Ramos (cell line): ENCODE data around the gene ARMH3.
"Not testable (repeated sequence)": the region's sequence is repeated elsewhere in the genome, so short reads cannot be mapped to it uniquely, and the experiment has no call there.

Experiments
- in situ Hi-C: fragments of 300-500 bp; cut with MboI; formaldehyde crosslinking; loops from one replicate; pipeline ENCODE4 v1.14.3; 2022; ENCODE audit warnings: low sequenced_read_pairs; ENCODE audit not compliant: unreplicated experiment

ARMH3 gene

GRCh38 chr10:102046095-102046494 lies 9.9 kb downstream of the ARMH3 start:
- in situ Hi-C loops, result no loop called here

GRCh38 chr10:102045292-102045691 lies 10.7 kb downstream of the ARMH3 start:
- in situ Hi-C loops, result no loop called here

GRCh38 chr10:102040305-102041050 lies 15.5 kb downstream of the ARMH3 start:
- in situ Hi-C loops, result no loop called here

GRCh38 chr10:102038410-102038809 lies 17.6 kb downstream of the ARMH3 start:
- in situ Hi-C loops, result no loop called here

DNA sequence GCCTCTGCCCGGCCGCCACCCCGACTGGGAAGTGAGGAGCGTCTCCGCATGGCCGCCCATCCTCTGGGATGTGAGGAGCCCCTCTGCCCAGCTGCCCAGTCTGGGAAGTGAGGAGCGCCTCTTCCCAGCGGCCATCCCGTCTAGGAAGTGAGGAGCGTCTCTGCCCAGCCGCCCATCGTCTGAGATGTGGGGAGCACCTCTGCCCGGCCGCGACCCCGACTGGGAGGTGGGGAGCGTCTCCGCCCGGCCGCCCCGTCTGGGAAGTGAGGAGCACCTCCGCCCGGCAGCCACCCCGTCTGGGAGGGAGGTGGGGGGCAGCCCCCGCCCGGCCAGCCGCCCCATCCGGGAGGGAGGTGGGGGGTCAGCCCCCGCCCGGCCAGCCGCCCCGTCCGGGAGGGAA lies 20.2 kb downstream of the ARMH3 start:
- in situ Hi-C loops, result not testable (repeated sequence)

DNA sequence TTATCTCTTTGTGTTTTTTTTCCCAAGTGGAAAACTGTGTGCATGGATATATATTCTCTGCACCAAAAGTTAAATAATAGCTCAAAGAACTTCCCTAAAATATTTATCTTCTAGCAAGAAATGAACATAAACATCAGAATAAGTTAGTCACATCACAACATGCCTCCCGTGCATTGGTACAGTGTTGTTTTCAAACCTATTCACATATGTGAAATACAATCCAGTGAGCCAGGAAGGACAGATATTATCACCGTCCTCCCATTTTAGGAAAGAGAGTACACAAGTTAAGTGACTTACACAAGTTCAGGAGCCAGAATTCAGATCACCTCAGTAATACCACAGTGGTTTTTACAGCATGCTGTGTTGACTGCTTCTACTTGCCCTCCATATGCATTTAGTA lies 22.2 kb downstream of the ARMH3 start:
- in situ Hi-C loops, result no loop called here

GRCh38 chr10:102027261-102027660 lies 28.7 kb downstream of the ARMH3 start:
- in situ Hi-C loops, result no loop called here

DNA sequence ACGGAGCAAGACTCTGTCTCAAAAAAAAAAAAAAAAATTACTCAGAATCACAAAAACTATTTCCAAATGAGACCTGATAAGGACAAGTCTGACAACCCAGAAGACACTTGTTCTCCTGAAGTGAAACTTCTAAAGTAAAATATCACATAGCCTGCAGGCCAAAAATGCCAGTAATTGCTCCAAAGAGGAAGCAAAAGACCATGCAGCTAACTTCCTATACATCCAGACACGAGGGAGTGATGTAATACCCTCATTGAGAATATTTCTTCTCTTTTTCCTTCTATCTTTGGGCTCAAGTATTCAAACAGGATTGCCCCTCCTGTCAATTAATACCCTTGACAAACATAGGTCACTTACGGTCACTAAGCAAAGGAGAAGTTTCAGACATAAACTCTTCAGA lies 31.2 kb downstream of the ARMH3 start:
- in situ Hi-C loops, result no loop called here

GRCh38 chr10:102020938-102021337 lies 35.0 kb downstream of the ARMH3 start:
- in situ Hi-C loops, result no loop called here

GRCh38 chr10:102017295-102017694 lies 38.7 kb downstream of the ARMH3 start:
- in situ Hi-C loops, result loop anchor here (5.0 kb wide), 1 partner anchor 130 kb away; no protein-coding TSS in a partner anchor

DNA sequence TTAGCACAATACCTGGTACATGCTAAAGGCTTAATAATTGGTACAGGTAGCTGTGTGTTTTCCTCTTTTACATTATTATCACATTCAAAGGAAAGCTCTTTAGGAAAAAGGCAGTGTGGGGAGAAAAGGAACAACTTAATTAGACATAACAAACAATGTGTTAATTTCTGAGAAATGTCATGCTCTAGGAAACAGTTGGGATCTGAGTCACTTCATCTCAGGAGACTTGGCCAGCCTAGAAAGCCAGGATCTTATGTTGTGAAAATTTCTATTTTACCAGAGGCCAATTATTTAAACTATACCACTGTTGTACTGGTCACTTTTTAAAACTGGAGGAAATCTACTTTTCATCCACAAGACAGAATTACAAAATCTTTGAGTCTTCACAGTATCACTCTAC lies 39.6 kb downstream of the ARMH3 start:
- in situ Hi-C loops, result loop anchor here (5.0 kb wide), 1 partner anchor 129 kb away; no protein-coding TSS in a partner anchor

GRCh38 chr10:102010961-102011360 lies 45.0 kb downstream of the ARMH3 start:
- in situ Hi-C loops, result no loop called here

DNA sequence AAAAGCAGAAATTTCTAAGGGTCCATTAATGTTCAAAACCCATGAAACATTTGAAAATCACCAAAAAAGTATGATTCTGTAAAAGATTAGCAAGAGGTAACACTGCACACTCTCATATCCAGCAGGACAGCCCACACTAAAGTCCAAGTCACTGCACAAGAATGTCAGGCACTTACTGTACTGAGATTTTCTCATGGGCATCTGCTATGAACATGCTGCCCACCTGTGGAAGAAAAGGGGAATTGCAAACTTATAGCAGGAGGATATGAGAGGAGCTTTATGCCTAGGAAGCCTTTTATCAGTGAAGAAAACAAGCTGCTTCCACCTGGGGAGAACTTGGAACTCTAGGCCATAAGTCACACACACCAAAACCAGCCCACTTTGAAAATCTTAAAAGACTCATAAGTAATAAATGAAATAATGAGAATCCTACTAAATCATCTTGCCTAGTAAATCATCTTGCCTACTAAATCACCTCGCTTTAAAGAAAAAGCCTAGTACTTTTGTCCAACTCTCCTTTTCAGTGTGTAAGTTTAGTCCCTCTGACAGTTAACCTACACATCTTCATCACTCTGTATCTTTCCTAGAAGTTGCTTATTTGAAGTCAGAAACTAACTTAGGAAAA lies 46.1 kb downstream of the ARMH3 start:
- in situ Hi-C loops, result no loop called here

DNA sequence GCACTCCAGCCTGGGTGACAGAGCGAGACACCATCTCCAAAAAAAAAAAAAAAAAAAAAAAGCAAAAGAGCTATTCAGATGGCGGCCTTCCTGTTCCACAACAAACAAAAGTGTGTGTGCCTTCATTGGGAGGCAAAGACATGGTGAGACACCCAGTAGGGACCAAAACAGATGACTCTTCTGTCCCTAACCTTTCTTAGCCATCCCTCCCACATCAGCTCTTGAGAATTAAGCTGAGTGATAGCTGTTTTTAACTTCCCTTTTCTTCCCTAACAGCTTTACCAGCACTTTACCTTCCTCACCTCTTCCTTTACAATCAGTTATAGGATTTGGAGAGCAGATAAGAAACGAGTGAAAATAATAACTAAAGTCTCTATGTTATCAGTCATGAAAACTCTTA lies 48.2 kb downstream of the ARMH3 start:
- in situ Hi-C loops, result no loop called here

- in situ Hi-C loops, result not testable (repeated sequence)
These were observed 48.9 kb downstream of the ARMH3 start for GRCh38 chr10:102007031-102007430.

DNA sequence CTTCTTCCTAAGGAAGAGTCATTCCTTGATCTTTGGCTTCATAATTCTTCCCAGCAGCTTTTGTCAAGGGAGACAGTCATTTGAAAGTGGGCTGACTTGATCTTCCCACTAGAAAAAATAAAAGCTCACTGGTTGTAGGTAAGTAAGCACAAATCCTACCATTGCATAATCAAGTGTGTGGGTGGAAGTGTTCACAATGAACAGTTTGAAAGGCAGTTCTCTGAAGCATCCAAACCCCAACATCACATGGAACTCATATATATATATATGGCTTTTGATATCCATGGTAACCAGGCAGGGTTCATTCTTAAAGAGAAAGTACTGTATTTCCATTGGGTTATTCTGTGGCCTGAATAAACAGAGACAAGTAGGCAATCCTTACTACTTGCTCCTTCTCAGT lies 51.6 kb downstream of the ARMH3 start:
- in situ Hi-C loops, result no loop called here

DNA sequence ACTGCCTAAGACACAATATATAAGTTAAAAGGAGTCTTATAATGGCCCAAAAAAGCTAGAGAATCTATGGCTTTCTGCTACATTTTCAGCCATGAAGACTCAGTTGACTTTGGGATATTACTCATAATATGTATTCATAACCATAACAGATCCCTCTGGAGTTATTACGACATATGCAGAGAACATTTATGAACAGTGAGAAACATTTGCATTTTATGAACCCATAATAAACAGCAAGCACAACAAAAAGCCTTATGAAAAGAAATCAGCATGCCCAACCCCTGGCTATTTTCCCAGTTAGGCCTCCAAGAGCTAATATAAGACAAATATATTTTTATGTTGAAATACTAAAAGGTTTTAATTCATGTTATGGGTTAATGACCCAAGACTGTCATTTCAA lies 52.4 kb downstream of the ARMH3 start:
- in situ Hi-C loops, result no loop called here

DNA sequence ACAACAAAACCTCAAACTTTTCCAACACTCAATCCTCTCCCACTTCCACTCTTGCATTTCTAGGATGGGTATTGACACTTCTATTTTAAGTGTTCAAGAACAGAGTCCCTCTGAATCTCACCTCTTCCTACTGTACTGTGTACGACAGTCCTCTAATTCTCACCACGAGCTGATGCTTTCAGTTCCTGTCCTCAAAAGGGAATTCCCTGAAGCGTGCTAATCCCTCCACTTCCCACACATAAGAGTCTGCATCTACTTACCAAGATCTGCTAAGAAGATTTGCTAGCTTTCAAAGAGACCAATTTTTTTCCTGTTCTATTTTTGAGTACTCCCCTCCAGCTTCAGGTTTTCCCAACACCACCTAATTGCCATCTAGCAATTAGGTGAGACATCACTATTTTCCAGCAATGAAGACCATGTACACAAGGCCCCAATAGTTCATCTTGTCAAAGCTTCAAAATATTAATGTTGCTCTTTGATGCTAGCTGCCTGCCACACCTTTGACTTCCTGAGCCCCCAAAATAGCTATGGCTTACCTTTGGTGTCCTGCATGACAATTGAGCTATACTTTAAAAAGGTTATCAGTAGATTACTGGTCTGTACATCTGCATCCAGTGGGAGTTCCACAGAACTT lies 54.4 kb downstream of the ARMH3 start:
- in situ Hi-C loops, result no loop called here

GRCh38 chr10:101997803-101998202 lies 58.2 kb downstream of the ARMH3 start:
- in situ Hi-C loops, result no loop called here

DNA sequence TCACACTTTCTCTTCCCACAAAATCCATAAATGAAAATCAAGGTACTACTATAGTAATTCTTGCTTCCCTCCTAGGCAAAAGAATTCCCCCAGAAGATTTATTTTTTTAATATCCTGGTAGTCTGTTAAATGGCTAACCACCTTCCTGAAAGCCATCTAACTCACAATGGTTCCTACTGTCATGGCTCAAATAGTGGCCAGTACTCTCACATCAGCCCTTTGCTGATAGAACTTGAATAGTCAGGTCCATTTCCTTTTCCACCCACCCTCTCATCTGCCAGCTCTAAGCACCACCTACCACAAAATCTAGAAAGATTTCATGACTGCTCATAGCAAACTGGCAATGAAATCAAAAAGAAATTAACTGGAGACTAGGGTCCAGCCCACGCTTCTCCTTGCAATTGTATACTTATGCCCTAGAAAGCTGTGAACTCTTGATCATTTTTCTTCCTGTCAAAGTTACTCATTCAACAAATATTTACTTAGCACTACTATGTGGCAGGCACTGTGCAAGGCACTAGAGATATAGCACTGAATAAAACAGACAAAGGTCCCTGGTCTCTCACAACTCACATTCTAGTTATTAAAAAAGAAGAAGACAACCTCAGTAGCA lies 60.4 kb downstream of the ARMH3 start:
- in situ Hi-C loops, result no loop called here

DNA sequence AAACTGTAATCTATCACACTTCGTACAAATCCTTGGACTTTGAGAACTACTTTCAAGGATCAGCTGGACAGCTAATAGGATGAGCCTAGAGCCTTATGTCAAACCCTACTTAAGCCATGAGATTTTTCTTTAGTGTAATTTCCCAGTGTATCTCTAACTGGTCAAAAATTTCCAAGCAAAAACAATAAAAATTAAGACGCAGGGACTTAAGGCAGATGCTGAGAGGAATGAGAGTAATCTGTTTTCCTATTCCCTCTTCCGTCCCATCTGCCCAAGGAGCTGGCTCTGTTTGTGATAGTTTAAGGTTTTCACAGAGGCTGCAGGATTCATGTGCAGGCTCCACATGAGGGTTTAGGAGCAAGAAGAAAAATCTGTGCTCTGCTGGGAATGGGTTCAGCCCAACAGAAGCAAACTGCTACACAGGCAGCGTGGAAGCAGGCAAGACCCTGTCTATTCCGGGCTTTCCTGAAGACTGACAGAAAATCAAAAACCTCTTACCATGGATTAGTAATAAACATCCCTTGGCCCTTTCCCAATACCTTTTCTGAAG lies 62.2 kb downstream of the ARMH3 start:
- in situ Hi-C loops, result no loop called here
